ENCODE data around the gene MFRP.

DNA sequence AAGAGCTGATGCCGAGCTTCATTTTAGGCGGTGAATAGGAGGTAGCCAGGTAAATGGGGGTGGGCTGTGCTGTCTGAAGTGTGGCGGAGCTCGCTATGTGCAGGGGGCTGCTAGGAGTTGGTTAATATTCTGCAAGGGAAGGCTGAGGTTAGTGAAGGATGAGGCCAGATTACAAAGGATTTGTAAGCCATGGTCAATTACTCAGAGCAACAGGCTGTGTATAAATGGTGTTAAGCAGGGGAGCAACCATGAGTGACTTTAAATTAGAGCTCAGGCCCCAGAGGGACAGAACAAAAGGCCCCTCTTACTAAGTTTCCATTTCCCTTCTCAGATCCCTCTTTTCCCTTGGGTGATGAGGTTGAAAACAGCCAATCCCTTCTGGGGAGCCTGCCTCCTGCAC lies 22.3 kb downstream of the MFRP start:
- TF ChIP-seq GATA2 (IDR thresholded peaks at IDR 0.05; ENCODE audit: low read depth, low read length) (no peak), GATA3 (IDR thresholded peaks at IDR 0.05; ENCODE audit: low read depth, low read length) (no peak)
